UCSD-AML1 (cell line): Measurements from ENCODE around the gene MLEC.
A peak's percentile ranks its signal among the peaks of the same experiment; 100 is the strongest.
"Not testable (repeated sequence)": the region's sequence is repeated elsewhere in the genome, so short reads cannot be mapped to it uniquely, and the experiment has no call there.

Experiments used
- DNase-seq: peaks from one replicate; lab custom pipeline; 2025; ENCODE audit not compliant: unreplicated experiment; lab: John Stamatoyannopoulos, UW

Gene MLEC

DNA sequence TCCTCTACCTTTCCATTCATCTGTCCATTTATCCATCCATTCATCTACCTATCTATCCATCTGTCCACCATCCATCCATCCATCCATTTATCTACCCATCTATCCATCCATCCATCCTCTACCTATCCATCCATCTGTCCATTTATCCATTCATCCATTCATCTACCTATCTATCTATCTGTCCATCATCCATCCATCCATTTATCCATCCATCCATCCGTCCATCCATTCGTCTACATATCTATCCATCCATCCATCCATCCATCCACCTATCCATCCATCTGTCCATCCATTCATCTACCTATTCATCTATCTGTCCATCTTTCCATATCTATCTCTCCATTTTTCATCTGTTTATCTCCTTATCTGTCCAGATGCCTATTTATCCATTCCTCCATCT is 25.5 kb upstream of the MLEC start:
- no peak for DNase-seq

DNA sequence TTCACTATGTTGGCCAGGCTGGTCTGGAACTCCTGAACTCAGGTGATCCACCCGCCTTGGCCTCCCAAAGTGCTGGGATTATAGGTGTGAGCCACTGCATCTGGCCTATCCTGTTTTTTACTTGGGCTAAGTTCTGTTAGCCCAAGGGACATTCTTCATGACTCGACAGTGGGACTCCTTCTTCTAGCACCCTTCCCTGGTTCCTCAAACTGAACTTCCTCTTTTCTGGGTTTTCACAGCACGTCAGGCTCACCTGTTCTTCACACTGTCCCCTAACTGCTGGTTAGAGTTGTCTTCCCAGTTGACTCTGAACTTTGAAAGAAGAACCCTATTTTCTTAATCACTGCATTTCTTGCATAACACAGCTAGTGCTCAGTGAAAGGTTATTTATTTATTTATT is 24.1 kb upstream of the MLEC start:
- no peak for DNase-seq

DNA sequence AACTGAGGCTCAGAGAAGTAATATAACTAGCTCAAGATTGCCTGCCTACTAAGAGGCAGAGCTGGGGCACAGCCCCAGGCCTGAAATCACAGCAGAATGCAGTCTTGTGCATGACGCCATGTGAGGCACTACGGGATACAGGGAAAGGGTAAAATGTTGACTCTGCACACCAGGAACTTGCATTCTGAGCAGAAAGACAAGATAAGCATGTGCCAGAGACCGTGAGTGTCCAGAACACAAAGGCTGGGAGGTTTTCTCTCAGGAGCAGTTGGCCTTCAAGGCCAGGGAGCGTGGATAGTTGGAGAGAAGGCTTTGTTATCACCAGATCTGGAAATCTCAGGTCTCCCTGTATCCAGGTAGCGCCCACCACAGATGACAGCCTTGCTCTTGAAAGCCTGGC is 23.2 kb upstream of the MLEC start:
- DNase-seq: no peak

DNA sequence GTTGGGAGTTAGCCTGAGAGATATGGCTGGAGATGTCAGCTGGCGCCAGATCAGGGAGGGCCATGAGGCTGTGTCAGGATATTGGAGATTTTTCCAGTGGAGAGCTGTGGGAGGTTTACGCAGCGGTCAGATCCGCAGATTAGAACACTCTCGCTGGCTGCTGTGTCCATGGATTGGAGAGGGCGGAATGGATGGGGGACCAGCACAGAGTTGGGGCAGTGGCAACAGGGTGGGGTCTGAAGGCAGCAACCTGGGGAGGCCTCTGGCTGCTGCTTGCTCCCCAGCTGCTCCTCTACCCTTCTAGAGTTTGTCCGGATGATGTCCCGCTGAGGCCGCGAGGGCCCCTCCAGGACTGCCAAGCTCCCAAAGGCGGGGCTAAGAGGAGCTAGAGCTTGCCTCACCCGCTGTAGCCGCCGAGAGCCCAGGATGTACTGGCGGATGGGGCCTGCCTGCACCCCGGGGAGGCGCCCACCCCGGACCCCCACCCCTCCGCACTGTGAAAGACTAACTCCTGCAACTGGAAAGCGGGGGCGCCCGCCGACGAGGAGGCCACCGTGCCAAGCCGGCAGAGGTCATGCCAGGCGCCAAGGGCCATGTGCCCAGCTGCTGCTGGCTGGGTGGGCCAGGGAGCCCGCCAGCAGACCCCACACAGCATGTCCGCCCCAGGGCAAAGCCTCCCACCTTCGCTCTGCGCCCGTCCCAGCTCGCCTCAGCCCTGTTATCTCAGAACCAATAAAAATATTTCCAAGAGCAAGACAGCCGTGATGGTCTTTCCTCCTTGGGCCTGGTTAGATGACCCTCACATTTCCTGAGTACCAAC is 20.2 kb upstream of the MLEC start:
- DNase-seq: no peak

DNA sequence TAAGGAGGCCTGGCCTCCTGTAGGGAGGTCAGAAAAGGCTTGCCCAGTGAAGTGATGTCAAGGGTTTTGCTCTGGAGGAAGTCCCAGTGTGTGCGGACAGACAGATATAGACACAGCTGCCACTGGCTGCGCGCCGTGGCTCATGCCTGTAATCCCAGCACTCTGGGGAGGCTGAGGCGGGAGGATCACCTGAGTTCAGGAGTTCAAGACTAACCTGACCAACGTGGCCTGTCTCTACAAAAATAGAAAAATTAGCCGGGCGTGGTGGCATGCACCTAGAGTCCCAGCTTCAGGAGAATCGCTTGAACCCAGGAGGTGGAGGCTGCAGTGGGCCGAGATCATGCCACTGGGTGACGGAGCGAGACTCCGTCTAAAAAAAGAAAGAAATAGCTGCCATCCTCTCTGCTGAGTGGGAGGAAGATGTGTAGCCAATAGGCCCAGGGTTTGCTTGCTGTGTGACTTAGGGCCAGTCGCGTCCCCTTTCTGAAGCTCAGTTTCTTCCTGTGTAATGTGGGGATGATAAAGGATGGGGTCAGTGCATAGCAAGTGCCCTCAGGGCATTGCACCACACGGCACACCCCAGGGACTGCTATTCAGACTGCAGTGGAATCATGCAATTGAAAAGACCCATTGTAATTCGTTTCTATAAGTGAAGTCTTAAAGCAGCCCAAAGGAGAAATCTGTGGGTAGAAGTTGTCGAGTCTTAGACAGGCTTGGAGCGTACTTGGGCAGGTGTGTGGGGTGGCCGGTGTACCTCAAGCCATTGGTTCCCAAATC is 18.7 kb upstream of the MLEC start:
- no peak for DNase-seq

DNA sequence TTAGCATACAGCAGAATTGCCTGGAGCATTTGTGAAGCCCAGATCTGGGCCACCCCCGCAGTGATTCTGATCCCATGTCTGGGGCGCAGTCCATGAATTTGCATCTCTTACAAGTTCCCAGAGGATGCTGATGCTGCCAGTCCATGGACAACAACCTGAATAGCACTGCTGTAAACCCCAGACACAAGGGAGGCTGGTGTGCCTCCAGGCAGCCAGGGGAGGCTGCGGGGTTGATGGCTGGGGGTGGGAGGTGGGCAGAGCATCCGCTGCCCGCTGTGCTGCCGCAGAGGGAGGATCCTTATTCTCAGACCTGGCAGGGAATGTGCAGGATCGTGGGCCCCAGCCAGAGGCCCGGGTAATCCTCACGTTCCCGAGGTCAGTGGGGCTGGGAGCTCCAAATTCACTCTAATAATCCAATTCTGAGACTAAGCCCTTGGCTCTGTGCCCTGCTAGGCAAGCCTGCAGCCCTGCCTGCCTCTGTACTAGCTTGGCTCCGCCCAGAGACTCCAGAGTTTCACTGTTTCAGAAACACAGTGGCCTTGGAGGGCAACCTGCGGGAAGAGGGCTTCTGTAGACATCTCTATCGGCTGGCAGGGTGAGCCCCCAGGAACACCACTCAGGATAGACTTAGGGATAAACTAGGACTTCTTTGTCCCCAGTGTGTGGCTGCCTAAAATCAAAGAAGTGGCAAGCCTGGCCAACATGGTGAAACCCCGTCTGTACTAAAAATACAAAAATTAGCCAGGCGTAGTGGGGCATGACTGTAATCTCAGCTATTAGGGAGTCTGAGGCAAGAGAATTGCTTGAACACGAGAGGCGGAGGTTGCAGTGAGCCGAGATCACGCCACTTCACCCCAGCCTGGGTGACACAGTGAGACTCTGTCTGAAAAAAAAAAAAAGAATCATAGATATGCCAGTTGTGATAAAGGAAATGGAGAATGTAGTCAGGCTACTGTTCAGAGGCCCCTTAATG is 17.8 kb upstream of the MLEC start:
- no peak for DNase-seq

DNA sequence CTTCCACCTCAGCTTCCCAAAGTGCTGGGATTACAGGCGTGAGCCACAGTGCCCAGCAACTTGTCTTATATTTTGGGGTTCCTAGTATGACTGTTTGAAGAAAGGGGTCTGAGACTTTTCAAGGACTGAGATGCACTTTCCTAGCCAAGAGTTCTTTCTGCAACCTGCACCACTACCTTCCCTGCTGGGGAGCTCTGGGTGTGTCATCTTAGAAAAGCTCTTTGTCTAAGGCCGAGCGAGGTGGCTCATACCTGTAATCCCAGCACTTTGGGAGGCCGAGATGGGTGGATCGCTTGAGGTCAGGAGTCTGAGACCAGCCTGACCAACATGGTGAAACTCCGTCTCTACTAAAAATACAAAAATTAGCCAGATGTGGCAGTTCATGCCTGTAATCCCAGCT is 16.7 kb upstream of the MLEC start:
- not testable (repeated sequence) for DNase-seq

DNA sequence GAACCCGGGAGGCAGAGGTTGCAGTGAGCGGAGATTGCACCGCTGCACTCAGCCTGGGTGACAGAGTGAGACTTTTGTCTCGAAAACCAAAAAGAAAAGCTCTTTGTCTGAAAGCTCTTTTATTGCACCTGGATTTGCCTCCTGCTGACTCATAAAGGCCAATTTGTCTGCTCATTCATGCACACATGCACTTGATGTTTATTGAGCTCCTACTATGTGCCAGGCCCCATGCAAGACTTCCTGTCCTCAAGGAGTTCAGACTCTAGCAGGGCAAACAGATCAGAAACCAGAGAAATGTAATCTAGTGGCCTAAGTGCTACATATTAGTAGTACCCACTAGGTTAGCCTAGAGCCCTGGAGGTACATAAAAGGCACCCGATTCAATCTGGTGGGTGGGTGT is 16.3 kb upstream of the MLEC start:
- DNase-seq: no peak

DNA sequence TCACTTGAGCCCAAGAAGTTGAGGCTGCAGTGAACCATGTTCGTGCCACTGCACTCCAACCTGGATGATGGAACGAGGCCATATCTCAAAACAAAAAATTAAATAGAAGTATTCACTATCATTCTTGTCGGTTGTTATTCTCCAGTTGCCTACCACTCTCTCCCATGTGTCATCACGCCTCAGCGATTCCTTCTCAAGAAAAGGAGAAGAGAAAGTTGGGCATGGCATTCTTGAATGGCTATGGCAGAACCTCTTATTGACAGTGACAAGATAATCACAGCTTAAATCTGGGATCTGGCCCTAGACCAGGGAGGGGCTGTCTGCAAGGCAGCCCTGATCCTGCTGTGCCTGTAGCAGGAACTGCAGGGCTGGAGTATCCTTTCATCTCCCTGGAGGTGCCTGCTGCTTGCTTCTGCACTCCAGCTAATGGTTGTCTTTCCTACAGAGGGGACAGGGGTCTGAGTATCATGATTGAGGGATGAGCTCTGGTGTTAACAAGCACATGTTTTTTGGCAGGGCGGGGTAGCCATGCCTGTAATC is 12.8 kb upstream of the MLEC start:
- DNase-seq: no peak

DNA sequence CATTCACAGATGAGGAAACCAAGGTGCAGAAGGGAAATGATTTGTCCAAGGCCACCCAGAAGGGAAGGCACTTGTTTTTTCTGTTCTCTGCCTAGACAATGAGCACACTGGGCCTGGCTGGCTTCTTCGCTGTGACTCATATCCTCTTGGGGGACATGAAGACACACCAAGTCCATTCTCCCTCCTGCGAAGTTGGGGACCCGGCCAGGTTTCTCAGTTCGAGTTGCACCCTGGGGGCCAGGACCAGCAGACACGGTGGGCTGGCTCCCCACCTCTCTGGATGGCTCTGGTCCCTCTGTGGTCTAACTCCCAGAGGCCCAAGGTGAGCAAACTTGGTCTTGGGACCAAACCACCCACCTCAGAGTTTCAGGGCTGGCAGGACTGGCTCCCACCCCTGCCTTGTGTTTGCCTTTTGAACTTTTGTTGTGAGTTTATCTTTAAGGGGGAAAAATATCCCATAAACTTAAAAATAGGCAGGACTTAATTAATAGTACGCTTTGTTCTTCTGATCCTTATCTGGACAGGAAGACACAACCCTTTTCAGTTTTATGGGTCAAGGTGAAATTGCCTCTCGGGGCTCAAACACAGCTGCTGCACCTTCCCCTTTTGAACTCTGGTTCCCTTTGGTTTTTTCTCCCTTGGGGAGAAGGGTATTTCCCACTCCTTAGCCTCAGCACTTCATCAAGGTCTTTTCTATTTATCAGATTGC is 9.0 kb upstream of the MLEC start:
- DNase-seq: no peak

DNA sequence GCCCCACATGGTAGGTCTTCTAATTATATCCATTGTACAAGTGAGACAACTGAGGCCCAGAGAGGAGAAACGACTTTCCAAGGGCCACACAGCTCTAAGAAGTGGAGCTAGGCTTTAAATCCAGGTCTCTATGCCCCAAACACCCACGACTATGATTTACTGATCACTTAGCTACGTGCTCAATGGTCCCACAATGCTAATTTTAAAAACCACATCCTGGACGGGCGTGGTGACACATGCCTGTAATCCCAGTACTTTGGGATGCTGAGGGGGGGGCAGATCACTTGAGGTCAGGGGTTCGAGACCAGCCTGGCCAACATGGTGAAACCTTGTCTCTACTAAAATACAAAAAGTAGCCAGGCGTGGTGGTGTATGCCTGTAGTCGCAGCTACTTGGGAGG is 8.4 kb upstream of the MLEC start:
- DNase-seq: no peak

DNA sequence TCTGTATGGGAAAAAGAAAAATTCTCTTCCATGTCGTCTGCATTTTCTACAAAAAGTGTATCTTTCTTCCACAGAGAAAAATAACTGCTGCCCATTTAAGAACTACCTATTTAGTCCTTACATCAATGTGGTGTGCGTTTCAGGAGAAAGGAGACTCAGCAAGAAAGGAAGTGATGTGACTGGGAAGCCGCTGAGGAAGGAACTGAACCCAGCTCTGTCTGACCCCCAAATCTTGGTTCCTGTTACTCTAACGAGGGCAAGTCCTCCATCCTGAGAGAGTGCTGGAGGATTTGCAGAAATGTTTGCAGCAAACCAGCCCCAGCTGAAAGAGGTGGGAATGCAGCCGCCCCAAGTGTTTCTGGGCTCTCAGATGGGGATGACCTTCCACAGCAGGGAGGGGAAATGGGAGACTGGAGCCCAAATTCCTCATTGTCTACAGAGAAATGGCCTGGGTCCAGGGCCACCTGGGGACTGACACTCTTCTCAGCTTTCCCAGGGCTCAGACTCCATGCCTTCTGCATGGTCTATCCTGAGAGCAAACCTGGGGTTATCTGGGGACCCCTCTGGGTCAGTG is 6.7 kb upstream of the MLEC start:
- DNase-seq: no peak

DNA sequence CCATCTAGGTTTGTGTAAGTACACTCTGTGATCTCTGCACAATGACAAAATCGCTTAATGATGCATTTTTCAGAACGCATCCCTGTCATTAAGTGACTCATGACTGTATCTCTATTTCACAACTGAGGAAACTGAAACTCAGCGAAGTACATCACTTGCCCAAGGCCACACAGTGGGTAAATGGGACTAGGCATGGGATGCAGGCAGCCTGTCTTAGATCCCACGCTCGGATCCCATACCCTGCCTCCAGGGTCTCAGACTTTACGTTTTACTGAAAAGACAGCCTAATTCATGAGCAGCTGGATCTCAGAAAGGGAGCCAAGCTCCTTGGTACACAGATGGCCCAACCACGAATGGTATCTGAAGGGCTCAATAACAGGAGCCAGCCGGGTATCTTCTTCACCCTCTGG is 2.4 kb upstream of the MLEC start:
- no peak for DNase-seq

DNA sequence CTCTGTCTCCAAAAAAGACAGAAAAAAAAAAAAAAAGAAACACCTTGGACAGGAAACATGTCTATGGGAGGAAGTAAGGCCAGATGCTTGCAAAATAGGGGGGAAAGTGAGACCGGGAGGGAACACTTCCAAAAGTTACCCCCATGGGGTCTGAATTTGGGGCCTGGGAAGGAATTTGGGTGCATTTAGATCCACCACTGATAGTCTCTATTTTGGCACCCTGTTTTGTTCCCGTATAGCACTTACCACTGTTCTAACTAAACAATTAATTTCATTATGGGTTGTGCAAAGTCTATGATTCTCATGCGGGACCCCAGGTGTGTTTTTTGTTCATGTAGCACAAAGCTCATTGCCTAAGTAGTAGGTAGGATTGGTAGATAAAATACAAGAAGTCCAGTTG is 1.4 kb upstream of the MLEC start:
- no peak for DNase-seq

DNA sequence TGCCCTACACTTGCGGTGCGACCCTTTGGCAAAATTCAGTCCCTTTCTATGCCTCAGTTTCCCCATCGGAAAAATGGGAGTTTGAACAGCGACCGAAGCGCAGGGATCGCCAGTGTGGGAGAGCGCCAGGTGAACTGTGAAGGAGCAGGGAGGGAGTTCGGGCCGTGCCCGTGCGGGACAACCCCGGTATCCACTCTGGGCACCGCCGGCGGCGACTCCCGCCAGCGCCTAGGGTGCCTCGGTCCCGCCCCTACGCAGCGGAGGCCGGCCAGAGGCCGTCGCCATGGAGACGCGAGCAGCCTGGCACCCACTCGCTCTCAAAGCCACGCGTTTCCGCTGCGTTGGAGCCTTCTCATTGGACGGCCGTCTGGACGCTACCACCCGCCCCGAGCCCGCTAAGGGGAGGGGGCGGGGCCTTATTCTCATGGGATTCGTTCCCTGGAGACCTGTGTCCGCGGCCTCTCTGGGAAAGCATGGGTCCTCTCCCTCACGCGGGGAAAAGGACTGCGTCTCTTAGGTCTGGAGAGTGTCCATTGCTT is 729 bp upstream of the MLEC start:
- peak; percentile 98 for DNase-seq

DNA sequence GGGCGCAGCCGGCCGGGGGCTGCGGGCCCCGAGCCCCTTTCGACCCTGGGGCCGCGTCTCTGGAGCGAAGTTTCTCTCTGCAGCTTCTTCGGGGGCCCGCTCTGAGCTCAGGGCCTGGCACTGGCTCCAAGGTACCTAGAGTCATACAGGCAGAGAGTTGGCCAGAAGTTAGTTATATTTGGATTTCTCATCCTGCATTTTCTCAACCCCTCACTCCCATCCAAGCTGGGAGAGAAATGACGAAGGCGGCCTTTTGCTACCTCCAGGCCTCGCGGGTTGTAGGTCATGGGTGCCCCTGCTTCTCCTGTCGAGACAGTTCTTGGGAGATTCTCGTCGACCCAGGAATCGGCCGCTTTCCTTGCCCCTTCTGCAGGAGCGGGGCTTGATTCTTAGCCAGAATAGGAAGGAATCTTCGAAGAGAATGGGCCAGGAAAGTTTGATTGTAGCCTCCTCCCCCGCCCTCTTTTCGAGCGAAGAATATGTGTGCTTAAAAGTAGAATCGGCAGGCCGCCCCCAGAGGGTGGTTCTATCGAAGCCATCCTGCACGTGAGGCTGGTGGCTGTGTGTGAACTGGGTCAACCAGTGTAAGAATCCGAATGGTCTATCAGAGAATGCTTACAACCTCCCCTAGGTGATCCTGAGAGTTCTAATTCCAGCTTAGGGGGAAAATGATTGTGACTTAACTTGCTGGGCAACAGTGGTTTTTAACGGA is 785 bp downstream of the MLEC start:
- DNase-seq: no peak

DNA sequence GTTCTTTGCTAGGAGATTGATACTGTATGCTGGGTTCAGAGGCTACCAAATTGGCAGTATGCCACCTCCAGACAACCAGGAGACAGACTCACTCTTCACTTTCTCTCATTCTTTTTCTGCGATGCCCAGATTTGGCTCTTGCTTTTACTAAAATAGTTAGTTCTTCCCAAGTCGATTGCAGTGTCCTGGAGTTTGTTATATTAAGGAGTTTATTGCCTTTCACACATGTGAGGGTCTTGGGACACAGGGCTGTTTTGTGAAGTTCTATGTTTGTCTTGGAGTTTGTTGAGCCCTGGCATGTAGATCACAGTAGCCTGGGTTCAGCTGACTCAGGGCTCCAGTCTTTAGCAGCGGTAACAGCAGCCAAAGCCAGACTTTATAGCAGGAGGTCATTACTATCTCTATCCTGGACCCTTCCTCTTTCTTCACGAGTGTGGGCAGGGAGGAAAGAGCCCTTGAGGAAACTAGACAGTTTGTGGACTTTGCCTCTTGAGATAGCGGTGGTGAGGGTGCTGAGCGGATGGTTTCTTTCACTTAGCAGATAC is 1.6 kb downstream of the MLEC start:
- peak; percentile 29 for DNase-seq

DNA sequence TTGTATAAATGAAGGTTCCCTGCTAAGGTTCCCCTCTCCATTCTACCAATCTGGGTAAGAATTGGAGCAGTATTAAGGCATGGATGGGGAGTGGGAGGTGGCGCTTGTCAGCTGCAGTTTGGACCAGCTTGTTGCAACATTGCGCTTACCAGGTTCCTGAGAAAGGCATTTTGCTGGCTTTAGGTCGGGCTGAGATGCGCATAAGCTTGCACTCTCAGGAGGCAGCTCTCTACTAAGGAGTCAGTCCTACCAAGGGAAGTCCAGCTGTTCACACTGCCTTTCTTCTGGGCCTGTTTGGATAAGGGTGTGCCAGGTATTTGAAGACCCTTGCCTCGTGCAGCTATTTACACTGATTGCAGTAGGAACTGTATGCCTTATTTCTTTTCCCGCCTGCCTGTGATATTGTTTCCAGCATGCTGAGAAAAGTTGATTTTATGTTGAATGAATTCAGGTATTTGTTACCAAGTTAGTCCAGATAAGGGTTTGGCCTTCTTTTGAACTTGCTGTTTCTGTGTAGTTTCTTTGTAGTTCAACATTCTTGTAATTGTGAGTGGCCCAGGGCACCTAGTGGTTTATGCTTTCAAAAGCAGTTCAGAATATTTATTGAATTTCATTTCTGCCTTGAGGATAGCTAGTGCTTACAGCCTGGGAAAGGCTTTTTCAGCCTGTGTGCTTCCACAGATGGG is 2.6 kb downstream of the MLEC start:
- DNase-seq: no peak
